ENCODE measurements around the gene MARCHF7. TPM values are rescaled to one million over a fixed set of nuclear protein-coding genes. Genes with fewer than 3 reads are reported as not detected.

Gene MARCHF7
- total and polyA plus RNA-seq, 10 of the 15 experiments (the other 5 are each of a cell fraction or from before 2014, with no cell fraction given), result 39.4 to 111 (median 66.5) TPM

GRCh38 chr2:159742846-159743245, 30.5 kb downstream of the MARCHF7 start:
- ChIA-PET CTCF (interaction anchor here (0.9 to 1.5 kb wide), 2 partner anchors 10 to 25 kb away, joined by 4 to 10 read pairs; no protein-coding TSS in a partner anchor), SMC1A (ENCODE audit: uncharacterized antibody, unreplicated experiment) (interaction anchor here (1.4 to 2.1 kb wide), 2 partner anchors 29 to 37 kb away, joined by 3 to 6 read pairs; no protein-coding TSS in a partner anchor), POLR2A (interaction anchor here (0.7 to 1.4 kb wide), 3 partner anchors 31 to 419 kb away, joined by 3 to 5 read pairs (median 4); partner anchors contain the start of gene MARCHF7), RAD21 (ENCODE audit: unreplicated experiment) (no interaction called here)
- H4K20me1 ChIP-seq (ENCODE audit: control insufficient read depth, insufficient read depth), result peaks cover 3% of the 10 kb centered on the region; the same call in 1 of the 2 replicates
- no peak overlapping the region for H3K9ac ChIP-seq (ENCODE audit: control insufficient read depth, insufficient read depth, low read length)
- no peak for DNase-seq (ENCODE audit: low read depth, low spot score)
- H3K27ac ChIP-seq (ENCODE audit: control insufficient read depth, insufficient read depth), result no peak overlapping the region
- BruUV-seq (replicated peaks), result no TSS peak
- in situ Hi-C loops (cut with MboI) (no loop called here), intact Hi-C loops (cut with micrococcal nuclease; ENCODE audit: unreplicated experiment) (no loop called here)
- no peak for ATAC-seq
- peaks cover 17 to 31% of the 10 kb centered on the region in 2 experiments for H3K36me3 ChIP-seq (ENCODE audit: control insufficient read depth in 2 of 2, insufficient read depth in 2 of 2, low read length in 1 of 2)
- no peak for TF ChIP-seq FOXK2 (IDR thresholded peaks at IDR 0.05)
- H3K4me2 ChIP-seq (ENCODE audit: control insufficient read depth, insufficient read depth), result no peak overlapping the region
- H3K9me3 ChIP-seq (replicated peaks; ENCODE audit: control insufficient read depth, insufficient read depth, low read length), result no peaks in the 10 kb centered on the region
- H3K4me3 ChIP-seq, result no peak overlapping the region
- FAIRE-seq, result no peak
- H3K27me3 ChIP-seq (replicated peaks in 1 of 2; ENCODE audit: control insufficient read depth in 2 of 2, insufficient read depth in 2 of 2, low read length in 1 of 2), result no peaks in the 10 kb centered on the region
- WGBS (ENCODE audit: insufficient coverage, insufficient replicate concordance, low lambda C conversion rate, missing lambda C conversion rate), result 90% methylated on average over 6 of the region's 6 CpGs
- no peaks in the 10 kb centered on the region for H3K4me1 ChIP-seq (ENCODE audit: control insufficient read depth, insufficient read depth, low read length)
- H2AFZ ChIP-seq (ENCODE audit: control insufficient read depth, low read depth, low read length), result no peak overlapping the region
- peaks cover 22% of the 10 kb centered on the region for H3K79me2 ChIP-seq (ENCODE audit: control insufficient read depth, insufficient read depth, low read length)

- DNase-seq (ENCODE audit: low read depth, low spot score) (no peak), FAIRE-seq (no peak), ATAC-seq (no peak)
- ChIA-PET POLR2A (interaction anchor here (0.6 to 1.4 kb wide), 2 partner anchors 23 to 32 kb away, joined by 4 to 5 read pairs; partner anchors contain the start of gene MARCHF7), SMC1A (ENCODE audit: uncharacterized antibody, unreplicated experiment) (interaction anchor here (2.1 kb wide), 1 partner anchor 30 kb away, joined by 6 read pairs; no protein-coding TSS in a partner anchor), RAD21 (ENCODE audit: unreplicated experiment) (no interaction called here), CTCF (interaction anchor here (1.5 kb wide), 1 partner anchor 27 kb away, joined by 10 read pairs; no protein-coding TSS in a partner anchor)
- Histone ChIP-seq H3K9ac (ENCODE audit: control insufficient read depth, insufficient read depth, low read length) (no peak overlapping the region), H3K4me2 (ENCODE audit: control insufficient read depth, insufficient read depth) (no peak overlapping the region), H3K36me3 (ENCODE audit: control insufficient read depth in 2 of 2, insufficient read depth in 2 of 2, low read length in 1 of 2) (peaks cover 6 to 35% of the 10 kb centered on the region in 2 experiments), H4K20me1 (ENCODE audit: control insufficient read depth, insufficient read depth) (no peaks in the 10 kb centered on the region), H3K4me1 (ENCODE audit: control insufficient read depth, insufficient read depth, low read length) (no peaks in the 10 kb centered on the region), H3K27ac (ENCODE audit: control insufficient read depth, insufficient read depth) (no peak overlapping the region), H3K27me3 (replicated peaks in 1 of 2; ENCODE audit: control insufficient read depth in 2 of 2, insufficient read depth in 2 of 2, low read length in 1 of 2) (no peaks in the 10 kb centered on the region), H3K79me2 (ENCODE audit: control insufficient read depth, insufficient read depth, low read length) (peaks cover 19% of the 10 kb centered on the region), H2AFZ (ENCODE audit: control insufficient read depth, low read depth, low read length) (no peak overlapping the region), H3K9me3 (replicated peaks; ENCODE audit: control insufficient read depth, insufficient read depth, low read length) (no peaks in the 10 kb centered on the region), H3K4me3 (no peak overlapping the region)
- intact Hi-C loops (cut with micrococcal nuclease; ENCODE audit: unreplicated experiment), result no loop called here
- TF ChIP-seq, protein P1, sequence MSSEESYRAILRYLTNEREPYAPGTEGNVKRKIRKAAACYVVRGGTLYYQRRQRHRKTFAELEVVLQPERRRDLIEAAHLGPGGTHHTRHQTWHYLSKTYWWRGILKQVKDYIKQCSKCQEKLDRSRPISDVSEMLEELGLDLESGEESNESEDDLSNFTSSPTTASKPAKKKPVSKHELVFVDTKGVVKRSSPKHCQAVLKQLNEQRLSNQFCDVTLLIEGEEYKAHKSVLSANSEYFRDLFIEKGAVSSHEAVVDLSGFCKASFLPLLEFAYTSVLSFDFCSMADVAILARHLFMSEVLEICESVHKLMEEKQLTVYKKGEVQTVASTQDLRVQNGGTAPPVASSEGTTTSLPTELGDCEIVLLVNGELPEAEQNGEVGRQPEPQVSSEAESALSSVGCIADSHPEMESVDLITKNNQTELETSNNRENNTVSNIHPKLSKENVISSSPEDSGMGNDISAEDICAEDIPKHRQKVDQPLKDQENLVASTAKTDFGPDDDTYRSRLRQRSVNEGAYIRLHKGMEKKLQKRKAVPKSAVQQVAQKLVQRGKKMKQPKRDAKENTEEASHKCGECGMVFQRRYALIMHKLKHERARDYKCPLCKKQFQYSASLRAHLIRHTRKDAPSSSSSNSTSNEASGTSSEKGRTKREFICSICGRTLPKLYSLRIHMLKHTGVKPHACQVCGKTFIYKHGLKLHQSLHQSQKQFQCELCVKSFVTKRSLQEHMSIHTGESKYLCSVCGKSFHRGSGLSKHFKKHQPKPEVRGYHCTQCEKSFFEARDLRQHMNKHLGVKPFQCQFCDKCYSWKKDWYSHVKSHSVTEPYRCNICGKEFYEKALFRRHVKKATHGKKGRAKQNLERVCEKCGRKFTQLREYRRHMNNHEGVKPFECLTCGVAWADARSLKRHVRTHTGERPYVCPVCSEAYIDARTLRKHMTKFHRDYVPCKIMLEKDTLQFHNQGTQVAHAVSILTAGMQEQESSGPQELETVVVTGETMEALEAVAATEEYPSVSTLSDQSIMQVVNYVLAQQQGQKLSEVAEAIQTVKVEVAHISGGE (CRISPR knock-in tag; IDR thresholded peaks at IDR 0.05), result no peak
- TF ChIP-seq RUNX3 (IDR thresholded peaks at IDR 0.05; ENCODE audit: low read length) (no peak), ZBED1 (IDR thresholded peaks at IDR 0.05; ENCODE audit: borderline replicate concordance) (no peak), SRF (IDR thresholded peaks at IDR 0.05; ENCODE audit: low read depth in 2 of 2, low read length in 2 of 2) (no peak), CHD2 (IDR thresholded peaks at IDR 0.05; ENCODE audit: borderline replicate concordance, low read depth, low read length) (no peak), IRF4 (IDR thresholded peaks at IDR 0.05; ENCODE audit: low read depth, low read length) (no peak), BRCA1 (IDR thresholded peaks at IDR 0.05; ENCODE audit: low read depth, low read length) (no peak), NBN (IDR thresholded peaks at IDR 0.05) (no peak)
- TF ChIP-seq, protein P2, sequence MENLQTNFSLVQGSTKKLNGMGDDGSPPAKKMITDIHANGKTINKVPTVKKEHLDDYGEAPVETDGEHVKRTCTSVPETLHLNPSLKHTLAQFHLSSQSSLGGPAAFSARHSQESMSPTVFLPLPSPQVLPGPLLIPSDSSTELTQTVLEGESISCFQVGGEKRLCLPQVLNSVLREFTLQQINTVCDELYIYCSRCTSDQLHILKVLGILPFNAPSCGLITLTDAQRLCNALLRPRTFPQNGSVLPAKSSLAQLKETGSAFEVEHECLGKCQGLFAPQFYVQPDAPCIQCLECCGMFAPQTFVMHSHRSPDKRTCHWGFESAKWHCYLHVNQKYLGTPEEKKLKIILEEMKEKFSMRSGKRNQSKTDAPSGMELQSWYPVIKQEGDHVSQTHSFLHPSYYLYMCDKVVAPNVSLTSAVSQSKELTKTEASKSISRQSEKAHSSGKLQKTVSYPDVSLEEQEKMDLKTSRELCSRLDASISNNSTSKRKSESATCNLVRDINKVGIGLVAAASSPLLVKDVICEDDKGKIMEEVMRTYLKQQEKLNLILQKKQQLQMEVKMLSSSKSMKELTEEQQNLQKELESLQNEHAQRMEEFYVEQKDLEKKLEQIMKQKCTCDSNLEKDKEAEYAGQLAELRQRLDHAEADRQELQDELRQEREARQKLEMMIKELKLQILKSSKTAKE (IDR thresholded peaks at IDR 0.05; ENCODE audit: low read depth, poor library complexity, severe bottlenecking), result no peak
- in situ Hi-C loops (cut with MboI), result no loop called here
- 99% methylated on average over 3 of the region's 3 CpGs for WGBS (ENCODE audit: insufficient coverage, insufficient replicate concordance, low lambda C conversion rate, missing lambda C conversion rate)
- no TSS peak for BruUV-seq (replicated peaks)
Observed at GRCh38 chr2:159744363-159744762, 32.1 kb downstream of the MARCHF7 start.

Data from GM12878 (cell line).